ENCODE results near the gene PLEKHF1.
"Not testable (repeated sequence)": the region's sequence is repeated elsewhere in the genome, so short reads cannot be mapped to it uniquely, and the experiment has no call there.

The PLEKHF1 gene, protein sequence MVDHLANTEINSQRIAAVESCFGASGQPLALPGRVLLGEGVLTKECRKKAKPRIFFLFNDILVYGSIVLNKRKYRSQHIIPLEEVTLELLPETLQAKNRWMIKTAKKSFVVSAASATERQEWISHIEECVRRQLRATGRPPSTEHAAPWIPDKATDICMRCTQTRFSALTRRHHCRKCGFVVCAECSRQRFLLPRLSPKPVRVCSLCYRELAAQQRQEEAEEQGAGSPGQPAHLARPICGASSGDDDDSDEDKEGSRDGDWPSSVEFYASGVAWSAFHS

GRCh38 chr19:29665215-29665825 lies at the start of gene PLEKHF1:
Gene PLEKHF1 (plus strand): TSS chr19:29665461. CDS start chr19:29673840, 8,379 bp downstream.
- no peak for DNase-seq (ENCODE audit: low read depth in 2 of 2)

- DNase-seq (ENCODE audit: low read depth in 2 of 2), result no peak
Observed at GRCh38 chr19:29615891-29616425, 49.3 kb upstream of the PLEKHF1 start.

- no peak for DNase-seq (ENCODE audit: low read depth in 2 of 2)
Observed at GRCh38 chr19:29616541-29616940, 48.7 kb upstream of the PLEKHF1 start.

DNA sequence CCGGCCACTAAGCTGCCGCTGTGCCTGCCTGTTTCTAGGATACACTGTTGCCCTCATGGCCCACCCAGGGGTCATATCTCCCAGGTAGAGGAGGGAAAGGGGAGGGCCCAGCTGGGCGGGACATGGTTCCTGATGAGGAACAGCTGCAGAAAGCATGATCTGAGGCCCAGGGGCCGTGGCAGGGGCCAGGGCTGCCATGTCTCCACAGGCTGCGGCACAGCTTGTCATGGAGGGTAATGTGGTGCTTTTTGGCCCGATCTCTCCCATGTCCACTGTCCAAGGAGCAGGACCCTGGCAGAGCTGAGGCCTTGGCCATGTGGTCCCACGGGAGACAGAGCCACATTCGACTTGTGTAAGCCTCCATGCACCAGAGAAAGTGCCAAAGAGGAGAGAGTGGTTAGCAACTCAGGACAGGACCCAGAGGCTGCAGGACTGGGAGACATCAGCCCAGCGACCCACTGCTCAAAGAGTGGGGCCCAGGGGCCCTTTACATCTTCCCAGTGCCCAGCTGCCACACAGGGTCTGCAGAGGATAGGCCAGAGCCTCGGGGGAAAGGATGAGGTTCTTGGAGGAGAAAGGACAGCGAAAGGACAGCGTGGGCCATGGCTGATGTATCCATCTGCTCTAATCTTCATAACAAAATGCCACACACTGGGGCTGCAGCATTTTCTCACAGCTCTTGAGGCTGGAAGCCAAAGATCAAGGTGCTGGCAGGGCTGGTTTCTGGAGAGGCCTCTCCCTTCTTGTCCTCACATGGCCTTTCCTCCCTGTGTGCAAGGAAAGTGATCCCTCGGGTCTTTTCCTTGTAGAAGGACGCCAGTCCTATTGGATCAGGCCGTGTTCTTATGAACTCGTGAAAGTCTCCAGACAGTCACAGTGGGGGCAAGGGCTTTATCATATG lies 47.6 kb upstream of the PLEKHF1 start:
- DNase-seq (ENCODE audit: low read depth in 2 of 2), result no peak

GRCh38 chr19:29618434-29618833 lies 46.8 kb upstream of the PLEKHF1 start:
- DNase-seq (ENCODE audit: low read depth in 2 of 2), result no peak

GRCh38 chr19:29618871-29619270 lies 46.4 kb upstream of the PLEKHF1 start:
- no peak for DNase-seq (ENCODE audit: low read depth in 2 of 2)

- no peak for DNase-seq (ENCODE audit: low read depth in 2 of 2)
Observed at GRCh38 chr19:29620931-29621351, 44.3 kb upstream of the PLEKHF1 start.

DNA sequence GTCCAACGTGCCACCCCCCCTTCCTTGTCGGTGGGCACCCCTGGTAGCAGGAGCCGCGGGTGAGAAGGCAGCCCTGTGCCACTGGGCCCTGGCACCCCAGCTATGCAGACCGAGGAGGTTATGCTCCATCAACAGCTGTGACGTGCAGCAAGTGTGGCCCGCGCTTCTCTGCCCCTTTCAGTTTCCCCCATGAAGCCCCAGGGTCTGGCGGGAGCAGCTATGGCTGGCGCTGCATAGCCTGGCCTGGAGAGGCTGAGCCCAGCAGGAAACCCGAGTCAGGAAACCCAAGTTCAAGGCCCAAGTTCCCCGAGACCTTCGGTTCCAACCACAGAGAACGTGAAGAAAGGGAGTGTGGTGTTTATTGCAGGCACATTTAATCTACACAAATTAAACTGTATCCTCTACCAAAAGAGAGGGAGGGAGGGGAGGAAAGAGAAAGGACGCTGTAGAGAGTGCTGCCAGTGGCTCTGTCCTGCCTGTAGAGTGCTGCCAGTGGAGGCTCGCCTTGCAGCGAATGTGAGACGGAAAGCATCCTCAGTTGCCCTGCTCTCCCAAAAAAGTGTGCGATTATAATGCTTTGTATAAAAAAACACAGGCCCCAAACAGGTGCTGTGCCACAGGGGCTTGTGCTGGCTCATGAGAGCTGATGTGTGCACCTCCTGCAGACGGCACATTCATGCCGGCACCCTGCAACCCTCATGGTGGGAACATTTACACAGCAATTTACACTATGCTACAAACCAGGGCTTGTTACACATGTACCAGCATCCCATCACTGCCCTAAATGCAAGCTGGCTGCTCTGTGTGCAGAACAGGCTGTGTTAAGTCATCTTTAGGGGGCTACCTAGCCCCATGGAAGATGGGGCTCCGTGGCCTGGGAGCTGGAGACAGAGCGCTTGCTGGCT lies 42.8 kb upstream of the PLEKHF1 start:
- DNase-seq (ENCODE audit: low read depth in 2 of 2), result no peak

GRCh38 chr19:29623726-29624488 lies 41.4 kb upstream of the PLEKHF1 start:
- DNase-seq (ENCODE audit: low read depth in 2 of 2), result no peak

GRCh38 chr19:29624489-29625185 lies 40.6 kb upstream of the PLEKHF1 start:
- DNase-seq (ENCODE audit: low read depth in 2 of 2), result no peak

DNA sequence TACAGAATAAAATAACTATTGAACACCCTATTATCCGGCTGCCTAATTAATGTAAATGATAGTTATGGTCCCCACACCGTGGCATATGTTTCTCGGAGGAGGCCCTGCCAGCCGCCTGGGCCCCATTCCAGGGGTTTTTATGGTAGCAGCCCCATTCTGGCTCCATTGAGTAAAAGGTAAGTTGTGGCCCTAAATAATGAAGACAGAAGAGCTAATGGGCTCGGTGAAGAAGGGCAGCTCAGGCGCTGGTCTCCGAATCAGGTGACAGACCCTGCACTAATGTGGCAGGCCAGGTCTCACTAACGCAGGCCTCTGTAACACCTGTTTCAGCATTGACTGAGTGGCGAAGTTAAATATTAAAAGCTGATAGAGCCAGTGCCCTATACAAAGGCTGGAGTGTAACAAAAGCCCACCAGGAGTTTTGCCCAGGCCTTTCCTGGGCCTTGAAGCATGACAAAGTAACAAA lies 40.0 kb upstream of the PLEKHF1 start:
- DNase-seq (ENCODE audit: low read depth in 2 of 2), result no peak

- no peak for DNase-seq (ENCODE audit: low read depth in 2 of 2)
Observed at GRCh38 chr19:29626386-29626785, 38.9 kb upstream of the PLEKHF1 start.

- DNase-seq (ENCODE audit: low read depth in 2 of 2), result not testable (repeated sequence)
Observed at GRCh38 chr19:29626832-29627231, 38.4 kb upstream of the PLEKHF1 start.

DNA sequence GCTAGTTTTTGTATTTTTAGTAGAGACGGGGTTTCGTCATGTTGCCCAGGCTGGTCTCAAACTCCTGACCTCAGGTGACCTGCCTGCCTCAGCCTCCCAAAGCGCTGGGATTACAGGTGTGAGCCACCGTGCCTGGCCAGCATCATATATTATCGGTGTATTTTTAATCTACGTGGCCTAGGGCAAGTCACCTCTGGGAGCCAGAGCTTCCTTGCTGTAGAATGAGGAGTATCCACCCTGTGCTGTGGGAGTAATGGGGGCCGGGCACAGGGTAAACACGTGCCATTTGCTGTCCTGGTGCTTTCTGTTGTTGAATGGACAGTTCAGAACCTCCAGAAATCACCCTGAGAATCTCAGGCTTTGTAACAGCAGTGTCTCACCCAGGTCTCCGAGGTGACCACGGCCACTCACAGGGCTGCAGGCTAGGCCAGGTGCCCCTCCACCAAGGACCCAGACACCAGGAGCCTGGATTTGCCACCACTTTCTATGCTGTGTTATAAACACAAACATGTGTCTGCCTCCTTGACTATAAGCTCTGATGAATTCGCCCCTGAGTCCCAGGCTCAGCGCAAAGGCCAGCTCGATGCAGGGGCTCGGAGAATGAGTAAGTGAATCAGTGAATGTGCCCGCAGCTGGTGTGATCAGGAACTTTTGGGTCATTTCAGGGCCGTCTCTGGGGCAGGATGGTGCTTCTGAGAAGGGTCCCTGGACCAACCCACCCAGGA lies 36.4 kb upstream of the PLEKHF1 start:
- DNase-seq (ENCODE audit: low read depth in 2 of 2), result no peak

GRCh38 chr19:29629836-29630534 lies 35.3 kb upstream of the PLEKHF1 start:
- no peak for DNase-seq (ENCODE audit: low read depth in 2 of 2)

- no peak for DNase-seq (ENCODE audit: low read depth in 2 of 2)
Observed at GRCh38 chr19:29630655-29631054, 34.6 kb upstream of the PLEKHF1 start.

GRCh38 chr19:29631450-29631849 lies 33.8 kb upstream of the PLEKHF1 start:
- DNase-seq (ENCODE audit: low read depth in 2 of 2), result no peak

DNA sequence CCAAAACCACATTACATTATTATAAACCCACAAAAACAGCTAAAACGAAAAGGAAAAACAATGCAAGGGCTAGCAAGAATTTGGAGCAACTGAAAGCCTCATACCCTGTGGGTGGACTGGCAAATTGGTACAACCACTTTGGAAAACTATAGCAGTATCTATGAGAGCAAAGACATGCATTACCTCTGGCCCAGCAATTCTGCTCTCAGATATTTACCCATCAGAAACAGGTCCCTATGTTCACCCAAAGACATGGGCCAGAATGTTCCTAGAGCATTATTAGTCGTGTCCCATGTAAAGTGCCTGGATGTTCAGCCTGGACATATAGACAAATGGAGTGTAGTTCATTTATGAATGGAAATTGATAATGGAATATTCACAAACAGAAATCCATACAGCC lies 31.3 kb upstream of the PLEKHF1 start:
- DNase-seq (ENCODE audit: low read depth in 2 of 2), result no peak
